GM23248 (cell line): ENCODE results near the gene TNFRSF1A. TPM values are rescaled to one million over a fixed set of nuclear protein-coding genes. Genes with fewer than 3 reads are reported as not detected.

Experiments used
- DNase-seq: peaks from one replicate; pipeline ENCODE4 v3.0.0-alpha.2; 2015
- H2AFZ ChIP-seq: fragments of 200-600 bp; sonication (generic); 2 replicates; pipeline ENCODE4 v1.6.1; 2016; ENCODE audit warnings: antibody characterized with exemption
- H3F3A ChIP-seq: fragments of 200-600 bp; sonication (generic); 2 replicates; pipeline ENCODE4 v1.6.1; 2016; ENCODE audit warnings: mild to moderate bottlenecking, antibody characterized with exemption, mixed run types; ENCODE audit not compliant: insufficient read depth
- H3K27ac ChIP-seq: fragments of 200-600 bp; sonication (generic); 2 replicates; pipeline ENCODE4 v1.5.1; 2016; ENCODE audit warnings: mild to moderate bottlenecking
- H3K27me3 ChIP-seq: fragments of 200-600 bp; sonication (generic); replicated peaks from 2 replicates; pipeline ENCODE4 v1.6.1; 2016; ENCODE audit warnings: mild to moderate bottlenecking; ENCODE audit not compliant: insufficient read depth
- H3K36me3 ChIP-seq: fragments of 200-600 bp; sonication (generic); 2 replicates; pipeline ENCODE4 v1.6.1; 2016; ENCODE audit warnings: low read depth, mild to moderate bottlenecking
- H3K4me1 ChIP-seq: fragments of 200-600 bp; sonication (generic); 2 replicates; pipeline ENCODE4 v1.6.1; 2016; ENCODE audit warnings: mild to moderate bottlenecking; ENCODE audit not compliant: insufficient read depth
- H3K4me2 ChIP-seq: fragments of 200-600 bp; sonication (generic); one replicate; pipeline ENCODE4 v1.6.1; 2016; ENCODE audit warnings: mild to moderate bottlenecking; ENCODE audit not compliant: unreplicated experiment
- H3K4me3 ChIP-seq: fragments of 200-600 bp; sonication (generic); 2 replicates; pipeline ENCODE4 v1.5.1; 2016; ENCODE audit warnings: mild to moderate bottlenecking
- H3K79me2 ChIP-seq: fragments of 200-600 bp; sonication (generic); 2 replicates; pipeline ENCODE4 v1.6.1; 2016; ENCODE audit warnings: mild to moderate bottlenecking; ENCODE audit not compliant: insufficient read depth
- H3K9ac ChIP-seq: fragments of 200-600 bp; sonication (generic); 2 replicates; pipeline ENCODE4 v1.6.1; 2016; ENCODE audit warnings: mild to moderate bottlenecking
- H3K9me2 ChIP-seq: fragments of 200-600 bp; sonication (generic); 2 replicates; pipeline ENCODE4 v1.6.1; 2016; ENCODE audit warnings: mixed run types, mild to moderate bottlenecking, moderate library complexity; ENCODE audit not compliant: insufficient read depth
- H3K9me3 ChIP-seq: fragments of 200-600 bp; sonication (generic); one replicate; pipeline ENCODE4 v1.6.1; 2017; ENCODE audit warnings: low read depth
- H4K20me1 ChIP-seq: fragments of 200-600 bp; sonication (generic); 2 replicates; pipeline ENCODE4 v1.6.0; 2016; ENCODE audit not compliant: insufficient read depth
- EZH2 ChIP-seq: fragments of 200-600 bp; sonication (generic); IDR thresholded peaks from 2 replicates; pipeline ENCODE4 v1.6.1; 2018; ENCODE audit warnings: antibody characterized with exemption, mild to moderate bottlenecking; ENCODE audit not compliant: insufficient read depth, poor library complexity, severe bottlenecking
- EZH2phosphoT487 ChIP-seq: fragments of 200-600 bp; sonication (generic); IDR thresholded peaks from 2 replicates; pipeline ENCODE4 v1.6.1; 2018; ENCODE audit warnings: antibody characterized with exemption, moderate library complexity, mild to moderate bottlenecking, low read depth; ENCODE audit not compliant: insufficient read depth
- WGBS, 2 experiments: methylation state at CpG; one replicate each; pipeline ENCODE4 v1.1.6; 2015 to 2017; ENCODE audit warnings: low lambda C conversion rate in 2 of 2, low coverage in 1 of 2; ENCODE audit errors: missing lambda C conversion rate in 2 of 2; 5-methylcytosine and 5-hydroxymethylcytosine counted together
- in situ Hi-C: fragments of 300-500 bp; cut with MboI; formaldehyde crosslinking; loops from 2 replicates; pipeline ENCODE4 v1.15.0; 2020
- polyA plus RNA-seq: library from polyadenylated mRNA; unstranded; fragments of >200 nt; fragmentation: Nextera tagmentation; extraction: Ambion mirVana; gene quantifications from 2 replicates; pipeline ENCODE4 v1.2.1, GENCODE V29; 2016
- total RNA-seq: library from RNA; depleted of rRNA; stranded (reverse); fragments of >200 nt; shearing (Covaris generic); gene quantifications from 2 replicates; pipeline ENCODE4 v1.2.3, GENCODE V29; 2014

Gene TNFRSF1A
- total and polyA plus RNA-seq, 2 experiments from 2014 or later, result 183 to 343 TPM

DNA sequence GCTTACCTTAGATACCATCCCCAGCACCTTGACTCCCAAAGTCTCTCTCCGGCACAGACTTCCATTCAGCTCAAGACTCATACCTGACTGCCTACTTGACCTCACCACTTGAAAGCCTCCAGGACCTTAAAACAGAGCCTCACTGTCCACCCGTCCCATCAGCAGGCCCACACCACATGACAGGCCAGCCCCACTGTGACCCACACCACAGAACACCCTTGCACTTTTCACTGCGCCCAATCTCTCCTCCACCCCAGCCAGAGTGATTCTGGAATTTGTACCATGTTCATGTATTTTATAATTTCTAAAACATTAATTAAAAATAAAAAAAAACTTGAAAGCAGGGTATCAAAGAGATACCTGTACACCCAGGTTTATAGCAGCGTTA is 59.4 kb downstream of the TNFRSF1A start:
- H3K79me2 ChIP-seq, result no peaks in the 10 kb centered on the region
- no peak overlapping the region for H3K4me3 ChIP-seq
- H3F3A ChIP-seq, result peaks cover 43% of the 10 kb centered on the region
- H3K9me3 ChIP-seq, result no peaks in the 10 kb centered on the region
- in situ Hi-C loops, result loop anchor here (10.0 kb wide), 1 partner anchor 298 kb away; no protein-coding TSS in a partner anchor
- H3K36me3 ChIP-seq, result no peaks in the 10 kb centered on the region
- no peak overlapping the region for H3K4me2 ChIP-seq
- H3K27me3 ChIP-seq, result no peaks in the 10 kb centered on the region
- H3K27ac ChIP-seq, result no peak overlapping the region
- peaks cover 46% of the 10 kb centered on the region for H3K4me1 ChIP-seq
- WGBS, 2 experiments, result 96 to 99% methylated on average over 4 of the region's 4 CpGs
- no peak overlapping the region for H2AFZ ChIP-seq
- H4K20me1 ChIP-seq, result no peaks in the 10 kb centered on the region
- no peak for DNase-seq
- H3K9ac ChIP-seq, result no peak overlapping the region
- H3K9me2 ChIP-seq, result no peaks in the 10 kb centered on the region
- TF ChIP-seq EZH2 (no peak), EZH2phosphoT487 (no peak)

GRCh38 chr12:6281081-6281809 is 60.6 kb downstream of the TNFRSF1A start:
- TF ChIP-seq EZH2phosphoT487, result no peak
- TF ChIP-seq EZH2, result no peak
- no peaks in the 10 kb centered on the region for H3K79me2 ChIP-seq
- no peaks in the 10 kb centered on the region for H3K27me3 ChIP-seq
- no peak overlapping the region for H3K4me3 ChIP-seq
- no peak overlapping the region for H3K4me2 ChIP-seq
- H3K9me2 ChIP-seq, result no peaks in the 10 kb centered on the region
- H3K9me3 ChIP-seq, result no peaks in the 10 kb centered on the region
- peaks cover 33% of the 10 kb centered on the region for H3F3A ChIP-seq
- WGBS, 2 experiments, result 92 to 96% methylated on average over 13 of the region's 13 CpGs
- H3K4me1 ChIP-seq, result peaks cover 34% of the 10 kb centered on the region
- H3K36me3 ChIP-seq, result no peaks in the 10 kb centered on the region
- H2AFZ ChIP-seq, result no peak overlapping the region
- in situ Hi-C loops, result loop anchor here (10.0 kb wide), 1 partner anchor 296 kb away; no protein-coding TSS in a partner anchor
- no peaks in the 10 kb centered on the region for H4K20me1 ChIP-seq
- H3K27ac ChIP-seq, result no peak overlapping the region
- no peak overlapping the region for H3K9ac ChIP-seq
- DNase-seq, result no peak

GRCh38 chr12:6280672-6281071 is 61.2 kb downstream of the TNFRSF1A start:
- Histone ChIP-seq H4K20me1 (no peaks in the 10 kb centered on the region), H3K9me2 (no peaks in the 10 kb centered on the region), H3K36me3 (no peaks in the 10 kb centered on the region), H3K27ac (peak overlapping the region; percentile 70), H3K79me2 (no peaks in the 10 kb centered on the region), H3K4me2 (no peak overlapping the region), H3K9ac (no peak overlapping the region; the same call in 1 of the 2 replicates), H3K4me3 (no peak overlapping the region), H2AFZ (no peak overlapping the region), H3K9me3 (no peaks in the 10 kb centered on the region), H3K4me1 (peaks cover 28% of the 10 kb centered on the region), H3F3A (peaks cover 27% of the 10 kb centered on the region), H3K27me3 (no peaks in the 10 kb centered on the region)
- WGBS, 2 experiments, result 94 to 98% methylated on average over 6 to 11 of the region's 11 CpGs
- in situ Hi-C loops, result loop anchor here (10.0 kb wide), 1 partner anchor 296 kb away; no protein-coding TSS in a partner anchor
- no peak for TF ChIP-seq EZH2phosphoT487
- no peak for DNase-seq

DNA sequence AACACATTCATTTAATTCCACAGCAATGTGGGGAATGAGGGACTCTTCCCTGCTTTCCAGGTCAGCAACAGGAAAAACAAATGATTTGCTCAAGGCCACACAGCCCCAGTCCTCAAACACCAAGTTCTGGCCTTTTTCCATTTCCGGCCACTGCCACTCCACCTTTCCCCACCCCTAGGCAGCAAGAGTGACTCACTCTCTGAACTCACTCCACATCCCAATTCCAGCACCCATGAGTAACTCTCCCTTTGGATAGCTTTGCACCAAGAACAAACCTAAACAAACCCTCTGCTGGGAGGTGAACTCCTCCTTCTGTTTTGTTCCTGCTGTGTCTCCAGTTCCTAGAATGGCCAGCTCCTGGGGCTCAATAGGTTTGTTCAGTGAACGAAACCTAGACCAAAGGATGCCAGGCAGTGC is 61.8 kb downstream of the TNFRSF1A start:
- Histone ChIP-seq H3K9me2 (no peaks in the 10 kb centered on the region), H3K27ac (peak overlapping the region; percentile 70), H3K36me3 (no peaks in the 10 kb centered on the region), H3F3A (peaks cover 21% of the 10 kb centered on the region), H2AFZ (0 out of 2 replicates have a peak overlapping the region, but pooled peaks have one; percentile 16), H3K79me2 (no peaks in the 10 kb centered on the region), H3K4me3 (no peak overlapping the region), H3K9me3 (no peaks in the 10 kb centered on the region), H3K4me1 (peaks cover 22% of the 10 kb centered on the region), H3K9ac (peak overlapping the region; percentile 42), H3K4me2 (peak overlapping the region; percentile 44), H3K27me3 (no peaks in the 10 kb centered on the region), H4K20me1 (no peaks in the 10 kb centered on the region)
- in situ Hi-C loops, result loop anchor here (10.0 kb wide), 1 partner anchor 295 kb away; no protein-coding TSS in a partner anchor
- TF ChIP-seq EZH2, result no peak
- no peak for TF ChIP-seq EZH2phosphoT487
- peak; percentile 94 for DNase-seq
- 2 to 6% methylated on average over 2 of the region's 2 CpGs for WGBS, 2 experiments
